Measurements from ENCODE around the gene SLC25A25.
"Not testable (repeated sequence)": the region's sequence is repeated elsewhere in the genome, so short reads cannot be mapped to it uniquely, and the experiment has no call there.

The SLC25A25 gene

GRCh38 chr9:128123451-128124080 is 55.5 kb downstream of the SLC25A25 start:
- no peak for DNase-seq (ENCODE audit: low read depth in 2 of 2, low spot score in 1 of 2)

GRCh38 chr9:128124451-128124850 is 56.4 kb downstream of the SLC25A25 start:
- no peak for DNase-seq (ENCODE audit: low read depth in 2 of 2, low spot score in 1 of 2)

- DNase-seq (ENCODE audit: low read depth in 2 of 2, low spot score in 1 of 2) = no peak
These were observed 57.0 kb downstream of the SLC25A25 start for GRCh38 chr9:128124873-128125579.

GRCh38 chr9:128125580-128126354 is 57.7 kb downstream of the SLC25A25 start:
- no peak for DNase-seq (ENCODE audit: low read depth in 2 of 2, low spot score in 1 of 2)

- DNase-seq (ENCODE audit: low read depth in 2 of 2, low spot score in 1 of 2) = peak; percentile 49 to 70
These were observed 59.5 kb downstream of the SLC25A25 start, which contains the start of gene PTGES2 for GRCh38 chr9:128127568-128127989. TSS of gene PTGES2 (minus strand) at chr9:128127729. CDS start at chr9:128127717, 12 bp downstream.

- peak; percentile 65 to 66 for DNase-seq (ENCODE audit: low read depth in 2 of 2, low spot score in 1 of 2)
These were observed 60.2 kb downstream of the SLC25A25 start for GRCh38 chr9:128127990-128128835.

GRCh38 chr9:128128836-128129590 is 61.0 kb downstream of the SLC25A25 start:
- DNase-seq (ENCODE audit: low read depth in 2 of 2, low spot score in 1 of 2) = no peak

GRCh38 chr9:128129976-128130590 is 62.1 kb downstream of the SLC25A25 start:
- DNase-seq (ENCODE audit: low read depth in 2 of 2, low spot score in 1 of 2) = peak in 1 of 2 donors; percentile 27

- DNase-seq (ENCODE audit: low read depth in 2 of 2, low spot score in 1 of 2) = not testable (repeated sequence)
These were observed 62.6 kb downstream of the SLC25A25 start for GRCh38 chr9:128130651-128131050.

- not testable (repeated sequence) for DNase-seq (ENCODE audit: low read depth in 2 of 2, low spot score in 1 of 2)
These were observed 63.3 kb downstream of the SLC25A25 start for GRCh38 chr9:128131346-128131745.

GRCh38 chr9:128132139-128132538 is 64.1 kb downstream of the SLC25A25 start:
- DNase-seq (ENCODE audit: low read depth in 2 of 2, low spot score in 1 of 2) = not testable (repeated sequence)

- not testable (repeated sequence) for DNase-seq (ENCODE audit: low read depth in 2 of 2, low spot score in 1 of 2)
These were observed 67.5 kb downstream of the SLC25A25 start for GRCh38 chr9:128135561-128135960.

GRCh38 chr9:128136816-128137793 is 69.1 kb downstream of the SLC25A25 start:
- DNase-seq (ENCODE audit: low read depth in 2 of 2, low spot score in 1 of 2) = no peak

GRCh38 chr9:128138001-128138400 is 70.0 kb downstream of the SLC25A25 start:
- no peak for DNase-seq (ENCODE audit: low read depth in 2 of 2, low spot score in 1 of 2)

- DNase-seq (ENCODE audit: low read depth in 2 of 2, low spot score in 1 of 2) = no peak
These were observed 71.6 kb downstream of the SLC25A25 start for GRCh38 chr9:128139621-128140020.

- no peak for DNase-seq (ENCODE audit: low read depth in 2 of 2, low spot score in 1 of 2)
These were observed 73.6 kb downstream of the SLC25A25 start for GRCh38 chr9:128141604-128142003.

- DNase-seq (ENCODE audit: low read depth in 2 of 2, low spot score in 1 of 2) = no peak
These were observed 74.0 kb downstream of the SLC25A25 start for GRCh38 chr9:128142061-128142460.

GRCh38 chr9:128142596-128142995 is 74.6 kb downstream of the SLC25A25 start:
- no peak for DNase-seq (ENCODE audit: low read depth in 2 of 2, low spot score in 1 of 2)

Measured in stimulated activated CD8-positive, alpha-beta memory T cell treated with anti-CD3 and anti-CD28 coated beads, Interleukin-4, amount 100 ng/mL, for 4 hours (primary cell).